Kidney (tissue), 14 donors: ENCODE results near the gene SEMA4A. TPM values are rescaled to one million over a fixed set of nuclear protein-coding genes. Genes with fewer than 3 reads are reported as not detected.

Source experiments
- DNase-seq, 5 donors: peaks; one replicate each; pipeline ENCODE4 v3.0.0-alpha.2; 2013 to 2020
- FAIRE-seq: peaks from 2 replicates; lab custom pipeline; 2012; peaks lifted over from hg19 to GRCh38; lab: Jason Lieb, UNC
- H3K27ac ChIP-seq, 2 donors: one replicate each; pipeline ENCODE4 v1.7.0; 2013; ENCODE audit warnings: low read depth in 2 of 2, low read length in 2 of 2, inconsistent platforms in 1 of 2
- H3K27me3 ChIP-seq: one replicate; pipeline ENCODE4 v1.7.1; 2013; ENCODE audit warnings: low read length, inconsistent platforms; ENCODE audit not compliant: control insufficient read depth, insufficient read depth
- H3K36me3 ChIP-seq, 3 donors: one replicate each; pipeline versions ENCODE4 v1.7.0 to v1.7.1; 2013; ENCODE audit warnings: low read length in 3 of 3, control low read depth in 1 of 3, inconsistent platforms in 1 of 3; ENCODE audit not compliant: insufficient read depth in 3 of 3, control insufficient read depth in 2 of 3
- H3K4me1 ChIP-seq, 3 donors: one replicate each; pipeline versions ENCODE4 v1.7.0 to v1.7.1; 2013; ENCODE audit warnings: low read length in 3 of 3, inconsistent platforms in 1 of 3, low read depth in 1 of 3; ENCODE audit not compliant: control insufficient read depth in 2 of 3, insufficient read depth in 2 of 3
- H3K4me3 ChIP-seq, 3 donors: one replicate each; pipeline versions ENCODE4 v1.7.0 to v1.8.1; 2013; ENCODE audit warnings: low read length in 3 of 3, control low read depth in 1 of 3, inconsistent platforms in 1 of 3
- H3K9ac ChIP-seq, 3 donors: one replicate each; pipeline versions ENCODE4 v1.7.0 to v1.7.1; 2013; ENCODE audit warnings: low read length in 3 of 3, control low read depth in 1 of 3, inconsistent platforms in 1 of 3
- H3K9me3 ChIP-seq, 3 donors: one replicate each; pipeline versions ENCODE4 v1.7.0 to v1.7.1; 2013; ENCODE audit warnings: low read length in 3 of 3, control low read depth in 1 of 3, inconsistent platforms in 1 of 3; ENCODE audit not compliant: control insufficient read depth in 2 of 3, insufficient read depth in 1 of 3
- CTCF ChIP-seq: IDR thresholded peaks from 3 replicates; pipeline ENCODE4 v1.5.1; 2012; ENCODE audit warnings: mild to moderate bottlenecking, moderate library complexity, borderline replicate concordance; ENCODE audit not compliant: insufficient read depth; ENCODE audit errors: extremely low read depth
- intact Hi-C: fragments of 100-400 bp; cut with DNase I; formaldehyde crosslinking; loops from one replicate; pipeline ENCODE4 v1.11.1; 2022
- polyA plus RNA-seq: library from polyadenylated mRNA; stranded (reverse); fragments of 350-450 nt; fragmentation: Illumina TruSeq; extraction: RNeasy Lipid Tissue Mini Kit (QIAGEN cat#74804); gene quantifications from one replicate; pipeline ENCODE4 v1.2.3, GENCODE V29; 2014; ENCODE audit warnings: low read depth, low replicate concordance; ENCODE audit not compliant: insufficient read depth
- total RNA-seq: library from RNA; stranded (reverse); fragmentation: NEBNext Ultra II Directional; extraction: Animal tissue kit (Norgen Biotek cat#: 25700); gene quantifications from one replicate; pipeline ENCODE4 v1.2.1, GENCODE V29; 2021
- donor health status: control.
- donor health status: control.
- donor health status: control.
- donor health status: control.
- donor health status: control.
- donor health status: DM: yes; HTN: yes; CAD: no.
- donor health status: Normal renal cell carcinoma (clear cell type).

Gene SEMA4A
- total and polyA plus RNA-seq, 2 donors from 2014 or later = 16.4 to 45.9 TPM

DNA sequence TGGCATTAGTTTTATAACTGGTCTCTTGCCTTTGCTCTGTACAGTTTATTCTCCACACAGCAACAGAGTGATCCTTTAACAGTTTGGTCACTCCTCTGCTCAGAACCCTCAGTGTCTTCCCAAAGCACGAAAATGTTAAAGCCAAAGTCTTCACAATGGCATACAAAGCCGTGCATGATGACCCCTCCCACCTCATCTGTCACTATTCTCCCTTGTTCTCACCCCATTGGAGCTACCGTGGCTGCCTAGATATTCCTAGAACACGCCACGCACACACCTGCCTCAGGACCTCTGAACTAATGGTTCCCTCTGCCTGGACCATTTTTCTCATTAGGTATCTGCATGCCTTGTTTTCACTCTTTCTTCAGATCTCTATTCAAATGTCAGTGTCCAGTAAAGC is 8.6 kb upstream of the SEMA4A start:
- H3K27ac ChIP-seq = no peak overlapping the region
- intact Hi-C loops = loop anchor here (5.0 kb wide), 1 partner anchor 83 kb away; no protein-coding TSS in a partner anchor
- H3K4me3 ChIP-seq = no peak overlapping the region
- no peak for TF ChIP-seq CTCF
- H3K4me1 ChIP-seq = peaks cover 3 to 22% (median 21%) of the 10 kb centered on the region in 3 donors
- no peaks in the 10 kb centered on the region for H3K27me3 ChIP-seq
- FAIRE-seq = no peak
- no peak for DNase-seq
- H3K9ac ChIP-seq = no peak overlapping the region
- H3K9me3 ChIP-seq = no peaks in the 10 kb centered on the region
- peaks cover 0 to 7% (median 0%) of the 10 kb centered on the region in 3 donors for H3K36me3 ChIP-seq

GRCh38 chr1:156145650-156146019 is 7.8 kb upstream of the SEMA4A start:
- DNase-seq (no peak), FAIRE-seq (no peak)
- H3K4me3 ChIP-seq = no peak overlapping the region
- TF ChIP-seq CTCF = no peak
- H3K4me1 ChIP-seq = peaks cover 3 to 27% (median 21%) of the 10 kb centered on the region in 3 donors
- H3K27ac ChIP-seq = no peak overlapping the region
- no peaks in the 10 kb centered on the region for H3K36me3 ChIP-seq
- no peaks in the 10 kb centered on the region for H3K9me3 ChIP-seq
- intact Hi-C loops = loop anchor here (5.0 kb wide), 1 partner anchor 82 kb away; no protein-coding TSS in a partner anchor
- no peaks in the 10 kb centered on the region for H3K27me3 ChIP-seq
- H3K9ac ChIP-seq = no peak overlapping the region

GRCh38 chr1:156146020-156146768 is 7.2 kb upstream of the SEMA4A start:
- H3K9me3 ChIP-seq = no peaks in the 10 kb centered on the region
- H3K4me1 ChIP-seq = peaks cover 3 to 27% (median 17%) of the 10 kb centered on the region in 3 donors
- no peaks in the 10 kb centered on the region for H3K27me3 ChIP-seq
- H3K4me3 ChIP-seq = peak overlapping the region; percentile 1 to 48 (median 42)
- peak; percentile 15 for FAIRE-seq
- peak; percentile 77 for TF ChIP-seq CTCF
- peak overlapping the region in 1 of 3 donors; percentile 48 for H3K9ac ChIP-seq
- intact Hi-C loops = loop anchor here (5.0 kb wide), 1 partner anchor 81 kb away; no protein-coding TSS in a partner anchor
- no peaks in the 10 kb centered on the region for H3K36me3 ChIP-seq
- peak; percentile 67 to 93 (median 90) for DNase-seq
- peak overlapping the region; percentile 30 to 59 for H3K27ac ChIP-seq
